Activated CD4-positive, alpha-beta T cell treated with anti-CD3 and anti-CD28 coated beads for 24 hours (primary cell): ENCODE results near the gene CHRNA4.

ENCODE experiments used
- DNase-seq, 2 donors: peaks; one replicate each; pipeline ENCODE4 v3.0.0-alpha.2; 2020; ENCODE audit warnings: low read depth in 2 of 2

CHRNA4 gene

DNA sequence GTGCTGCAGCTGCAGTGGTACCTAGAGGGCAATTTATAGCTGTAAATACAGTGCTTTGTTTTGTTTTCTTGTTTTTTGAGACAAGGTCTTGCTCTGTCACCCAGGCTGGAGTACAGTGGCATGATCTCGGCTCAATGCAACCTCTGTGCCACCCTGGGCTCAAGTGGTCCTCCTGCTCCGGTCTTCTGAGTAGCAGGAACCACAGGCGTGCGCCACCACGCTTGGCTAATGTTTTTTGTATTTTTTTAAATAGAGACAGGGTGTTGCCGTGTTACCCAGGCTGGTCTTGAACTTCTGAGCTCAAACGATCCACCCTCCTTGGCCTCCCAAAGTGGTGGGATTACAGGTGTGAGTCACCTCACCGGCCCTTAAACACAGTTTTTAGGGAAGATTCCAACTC is 26.8 kb downstream of the CHRNA4 start:
- DNase-seq = no peak

DNA sequence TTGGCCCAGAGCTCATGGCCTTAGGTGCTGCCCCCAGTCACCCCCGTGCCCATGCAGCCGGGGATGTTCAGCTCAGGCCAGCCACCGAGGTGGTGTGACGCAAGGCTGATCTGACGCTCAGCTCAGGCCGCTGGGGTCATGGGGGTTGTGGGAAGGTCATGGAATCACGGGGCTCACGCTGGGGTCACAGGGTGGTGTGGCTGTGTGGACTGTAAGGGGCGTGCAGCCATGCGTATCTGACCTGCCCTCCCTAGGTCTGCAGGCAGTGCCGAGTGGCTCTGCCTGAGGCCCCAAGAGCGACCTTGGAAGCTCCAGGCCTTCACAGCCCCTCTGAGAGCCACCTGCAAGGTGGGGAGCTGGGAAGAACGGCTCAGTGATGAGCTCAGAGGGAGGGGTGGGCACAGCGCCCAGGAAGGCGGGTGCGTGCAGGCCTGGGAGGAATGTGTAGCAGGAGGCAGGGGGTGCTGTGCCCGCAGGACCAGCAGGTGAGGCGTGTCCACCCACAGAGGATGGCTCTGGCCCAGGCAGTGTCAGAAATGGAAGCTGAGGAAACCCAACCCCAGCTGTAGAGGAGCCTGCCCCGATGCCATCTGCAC is 27.8 kb downstream of the CHRNA4 start:
- DNase-seq = no peak

DNA sequence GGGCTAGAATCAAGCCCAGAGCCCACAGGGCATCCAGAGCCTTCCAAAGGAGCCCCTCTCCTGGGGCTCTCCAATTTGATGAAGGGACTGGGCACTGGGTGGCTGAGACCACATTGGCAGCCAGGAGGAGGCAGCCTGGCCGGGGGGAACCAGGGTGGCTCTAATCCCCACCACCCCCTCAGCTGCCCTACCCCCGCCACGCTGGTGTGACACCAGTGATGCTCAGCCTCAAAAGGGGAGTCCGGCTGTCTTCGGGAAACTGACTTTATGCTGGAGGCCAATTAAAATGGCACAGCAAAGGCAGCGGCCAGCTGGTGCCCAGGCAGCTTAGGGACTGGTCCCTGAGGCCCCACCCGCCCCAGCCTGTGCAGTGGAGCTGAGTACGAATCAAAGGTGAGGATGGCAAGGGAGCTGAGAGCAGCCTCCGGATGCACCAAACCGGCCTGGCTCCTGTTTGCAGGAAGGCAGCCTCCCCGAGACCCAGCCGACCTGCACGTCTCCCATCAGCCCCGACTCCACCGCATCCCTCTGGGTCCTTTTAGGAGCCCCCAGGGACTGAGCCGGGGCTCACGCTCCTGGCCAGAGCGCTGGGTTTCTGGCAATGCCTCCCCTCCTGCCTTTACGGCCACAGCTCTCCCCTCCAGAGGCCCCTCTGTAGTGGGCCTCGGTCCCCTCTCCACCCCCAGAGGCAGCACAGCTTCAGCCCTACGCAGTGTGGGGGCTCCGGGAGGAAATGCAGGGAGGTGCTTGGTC is 28.5 kb downstream of the CHRNA4 start:
- no peak for DNase-seq

GRCh38 chr20:63331741-63332400 is 29.3 kb downstream of the CHRNA4 start:
- no peak for DNase-seq

- DNase-seq = no peak
Observed at GRCh38 chr20:63330940-63331339, 30.2 kb downstream of the CHRNA4 start.

DNA sequence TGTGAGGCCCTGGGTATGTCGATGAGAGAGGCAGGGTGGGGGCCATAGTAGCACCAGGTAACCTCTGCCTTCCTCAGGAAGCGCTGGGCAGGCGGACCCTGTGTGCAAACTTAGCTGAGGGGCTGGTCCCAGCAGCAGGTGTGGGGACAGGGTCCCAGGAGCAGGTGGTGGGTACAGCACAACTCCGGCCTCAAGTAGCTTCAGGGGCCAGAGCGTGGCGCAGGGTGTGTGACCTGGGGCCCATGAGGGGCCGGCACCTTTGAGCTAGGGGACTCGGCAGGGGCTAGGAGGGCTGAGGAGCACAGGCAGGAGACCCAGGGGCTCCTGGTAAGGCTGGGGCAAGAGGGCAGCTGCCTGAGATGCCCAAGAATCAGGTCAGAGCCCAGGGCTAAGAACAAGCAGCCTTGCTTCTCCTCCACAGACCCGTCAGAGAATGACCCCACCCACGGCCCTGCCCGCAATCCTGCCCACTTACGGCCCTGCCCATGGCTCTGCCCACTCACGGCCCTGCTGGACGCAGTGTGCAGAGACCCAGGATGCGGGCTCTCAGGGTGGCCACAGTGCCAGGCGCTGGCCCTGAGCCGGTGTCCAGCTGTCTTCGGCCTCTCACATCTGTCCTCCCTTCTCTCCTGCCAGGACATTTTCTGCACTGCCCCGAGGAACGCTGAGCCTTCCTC is 30.9 kb downstream of the CHRNA4 start:
- no peak for DNase-seq

GRCh38 chr20:63329331-63330083 is 31.6 kb downstream of the CHRNA4 start:
- DNase-seq = no peak

- no peak for DNase-seq
Observed at GRCh38 chr20:63328718-63329275, 32.4 kb downstream of the CHRNA4 start.

GRCh38 chr20:63328026-63328700 is 33.0 kb downstream of the CHRNA4 start:
- no peak for DNase-seq

DNA sequence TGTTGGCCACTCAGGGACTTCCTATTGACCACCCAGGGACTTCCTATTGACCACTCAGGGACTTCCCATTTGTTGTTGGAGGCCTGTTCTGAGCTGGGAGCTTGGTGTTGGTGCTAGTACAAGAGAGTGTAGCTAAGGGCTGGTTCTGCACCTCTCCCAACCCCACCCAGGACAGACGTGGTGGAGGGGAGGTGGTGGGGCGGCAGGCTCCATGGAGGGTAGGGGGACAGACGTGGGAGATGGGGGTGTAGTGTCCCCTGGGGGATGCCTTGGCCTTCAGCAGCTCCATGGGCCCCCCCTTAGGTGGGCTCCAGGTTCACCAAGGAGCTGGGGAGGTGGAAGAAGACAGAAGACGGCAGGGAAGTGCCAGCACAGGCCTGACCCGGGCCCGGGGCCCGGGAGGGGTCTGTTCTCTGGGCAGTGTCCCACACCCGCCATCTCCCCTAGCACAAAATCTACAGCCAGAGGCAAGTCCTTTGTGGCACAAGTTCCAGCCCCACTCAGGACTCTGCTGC is 33.9 kb downstream of the CHRNA4 start:
- no peak for DNase-seq

DNA sequence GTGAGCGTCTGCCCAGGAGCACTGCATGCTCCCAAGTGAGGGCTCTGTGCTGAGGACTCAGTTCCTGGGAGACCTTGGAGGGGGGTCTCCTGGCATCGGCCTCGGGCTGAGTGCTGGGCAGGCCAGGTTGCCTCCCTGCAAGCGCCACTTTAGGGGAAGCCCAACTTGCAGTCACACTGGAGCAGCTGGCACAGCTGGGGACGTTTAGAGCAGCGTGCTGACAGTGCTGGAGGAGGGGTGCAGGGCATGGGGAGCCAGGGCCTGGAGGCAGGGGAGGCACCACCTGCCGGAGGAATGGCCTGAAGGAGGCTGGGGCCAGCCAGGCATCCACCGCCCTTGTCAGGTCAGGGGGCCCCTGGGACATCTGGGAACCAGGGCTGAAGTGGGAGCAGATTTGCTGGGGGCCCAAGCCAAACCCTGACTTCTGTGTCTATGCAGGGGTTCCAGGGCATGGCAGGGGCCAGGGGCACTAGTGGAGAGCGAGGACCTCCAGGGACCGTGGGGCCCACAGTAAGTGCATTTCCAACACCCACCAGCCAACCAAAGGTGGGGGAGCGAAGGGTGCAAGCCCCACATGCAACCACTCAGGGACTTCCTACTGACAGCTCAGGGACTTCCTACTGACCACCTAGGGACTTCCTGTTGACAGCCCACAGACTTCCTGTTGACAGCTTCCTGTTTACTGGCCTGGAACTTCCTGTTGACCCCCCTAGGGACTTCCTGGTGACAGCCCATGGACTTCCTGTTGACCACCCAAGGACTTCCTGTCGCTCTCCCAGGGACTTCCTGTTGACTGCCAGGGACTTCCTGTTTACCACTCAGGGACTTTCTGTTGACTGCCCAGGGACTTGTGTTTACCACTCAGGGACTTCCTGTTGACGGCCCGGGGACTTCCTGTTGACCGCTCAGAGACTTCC is 34.6 kb downstream of the CHRNA4 start:
- no peak for DNase-seq

- DNase-seq = no peak
Observed at GRCh38 chr20:63325554-63326313, 35.4 kb downstream of the CHRNA4 start.

DNA sequence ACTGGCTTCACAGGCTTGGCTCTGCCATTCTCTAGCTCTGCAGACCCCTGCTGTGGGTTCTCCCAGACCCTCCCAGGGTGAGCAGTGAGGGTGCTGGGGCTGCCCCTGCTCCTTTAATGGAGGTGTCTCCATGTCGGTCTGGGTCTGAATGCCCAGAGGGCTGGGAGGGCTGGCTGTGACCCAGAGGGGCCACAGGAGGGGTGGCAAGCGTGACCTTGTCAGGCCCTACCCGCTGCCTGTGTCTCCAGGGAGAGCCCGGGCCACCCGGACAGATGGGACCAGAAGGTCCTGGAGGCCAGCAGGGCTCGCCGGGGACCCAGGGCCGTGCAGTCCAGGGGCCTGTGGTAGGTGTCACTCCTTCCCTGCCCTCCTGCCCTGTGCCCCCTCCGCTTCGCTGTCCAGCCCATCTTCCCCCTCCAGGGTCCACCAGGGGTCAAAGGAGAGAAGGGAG is 36.1 kb downstream of the CHRNA4 start:
- no peak for DNase-seq

DNA sequence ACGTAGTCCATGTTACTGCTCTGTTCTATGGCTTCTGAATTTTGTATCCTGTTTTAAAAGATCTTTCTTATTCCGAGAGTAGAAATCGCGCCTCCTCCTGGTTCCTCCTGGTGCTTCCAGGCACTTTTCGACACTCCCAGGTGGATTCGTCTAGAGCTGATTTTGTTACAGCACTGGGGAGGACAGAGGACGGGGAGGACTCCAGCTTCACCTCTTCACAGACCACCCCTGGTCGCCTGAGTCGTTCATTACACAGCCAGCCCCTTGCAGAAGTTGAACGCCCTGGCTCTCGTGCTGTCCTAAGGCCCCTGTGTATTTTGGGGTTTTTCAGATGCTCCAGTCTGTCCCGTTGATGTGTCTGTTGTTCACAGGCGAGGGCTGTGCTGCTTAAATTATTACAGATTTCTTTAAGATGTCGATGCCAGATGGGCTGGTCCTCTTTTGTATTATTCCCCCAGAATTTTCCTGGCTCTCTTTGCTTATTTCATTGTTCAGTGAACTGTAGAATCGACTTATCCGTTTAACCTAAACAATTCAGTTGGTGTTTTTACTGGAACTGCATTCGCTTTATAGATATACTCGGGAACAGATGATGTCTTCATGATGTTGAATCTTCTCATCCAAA is 37.7 kb downstream of the CHRNA4 start:
- no peak for DNase-seq

- DNase-seq = no peak
Observed at GRCh38 chr20:63322933-63323273, 38.2 kb downstream of the CHRNA4 start.

GRCh38 chr20:63322146-63322932 is 38.8 kb downstream of the CHRNA4 start:
- no peak for DNase-seq

GRCh38 chr20:63321148-63321831 is 39.9 kb downstream of the CHRNA4 start:
- no peak for DNase-seq
